ENCODE data around the gene FAM222A.

The FAM222A gene

GRCh38 chr12:109759595-109759994 lies 46.0 kb downstream of the FAM222A start:
- Histone ChIP-seq H3K4me3 (ENCODE audit: low read length) (no peak overlapping the region), H3K9ac (ENCODE audit: low read length) (no peak overlapping the region), H3K79me2 (ENCODE audit: low read length) (no peaks in the 10 kb centered on the region), H3K4me1 (ENCODE audit: low read length) (no peaks in the 10 kb centered on the region), H4K20me1 (ENCODE audit: insufficient read depth, low read length) (no peaks in the 10 kb centered on the region), H3K27me3 (ENCODE audit: low read depth, low read length) (no peaks in the 10 kb centered on the region), H3K4me2 (ENCODE audit: low read length) (no peak overlapping the region), H2AFZ (ENCODE audit: low read depth, low read length) (no peak overlapping the region), H3K27ac (ENCODE audit: low read length) (no peak overlapping the region), H3K36me3 (replicated peaks; ENCODE audit: low read depth, low read length) (peaks cover 11% of the 10 kb centered on the region), H3K9me3 (ENCODE audit: insufficient read depth, low read length) (0 out of 2 replicates have a peak, but pooled peaks cover 5% of the 10 kb centered on the region)
- TF ChIP-seq EZH2phosphoT487 (IDR thresholded peaks at IDR 0.05; ENCODE audit: low read depth) (no peak), CTCF (IDR thresholded peaks at IDR 0.05; ENCODE audit: low read depth, low read length) (no peak)

GRCh38 chr12:109760031-109760929 lies 46.7 kb downstream of the FAM222A start:
- H3K9ac ChIP-seq (ENCODE audit: low read length): no peak overlapping the region
- no peaks in the 10 kb centered on the region for H4K20me1 ChIP-seq (ENCODE audit: insufficient read depth, low read length)
- H3K27ac ChIP-seq (ENCODE audit: low read length): no peak overlapping the region
- H3K27me3 ChIP-seq (ENCODE audit: low read depth, low read length): no peaks in the 10 kb centered on the region
- H3K4me2 ChIP-seq (ENCODE audit: low read length): no peak overlapping the region
- H2AFZ ChIP-seq (ENCODE audit: low read depth, low read length): no peak overlapping the region
- TF ChIP-seq EZH2phosphoT487 (IDR thresholded peaks at IDR 0.05; ENCODE audit: low read depth) (no peak), CTCF (IDR thresholded peaks at IDR 0.05; ENCODE audit: low read depth, low read length) (no peak)
- H3K36me3 ChIP-seq (replicated peaks; ENCODE audit: low read depth, low read length): peaks cover 11% of the 10 kb centered on the region
- H3K4me3 ChIP-seq (ENCODE audit: low read length): no peak overlapping the region
- 0 out of 2 replicates have a peak, but pooled peaks cover 5% of the 10 kb centered on the region for H3K9me3 ChIP-seq (ENCODE audit: insufficient read depth, low read length)
- H3K4me1 ChIP-seq (ENCODE audit: low read length): no peaks in the 10 kb centered on the region
- H3K79me2 ChIP-seq (ENCODE audit: low read length): no peaks in the 10 kb centered on the region

GRCh38 chr12:109760930-109761921 lies 47.6 kb downstream of the FAM222A start:
- Histone ChIP-seq H3K4me2 (ENCODE audit: low read length) (no peak overlapping the region), H3K27me3 (ENCODE audit: low read depth, low read length) (no peaks in the 10 kb centered on the region), H3K9ac (ENCODE audit: low read length) (no peak overlapping the region), H3K79me2 (ENCODE audit: low read length) (no peaks in the 10 kb centered on the region), H3K36me3 (replicated peaks; ENCODE audit: low read depth, low read length) (peaks cover 5% of the 10 kb centered on the region), H3K4me3 (ENCODE audit: low read length) (no peak overlapping the region), H3K4me1 (ENCODE audit: low read length) (no peaks in the 10 kb centered on the region), H3K27ac (ENCODE audit: low read length) (no peak overlapping the region), H4K20me1 (ENCODE audit: insufficient read depth, low read length) (no peaks in the 10 kb centered on the region), H2AFZ (ENCODE audit: low read depth, low read length) (no peak overlapping the region), H3K9me3 (ENCODE audit: insufficient read depth, low read length) (0 out of 2 replicates have a peak, but pooled peaks cover 5% of the 10 kb centered on the region)
- TF ChIP-seq CTCF (IDR thresholded peaks at IDR 0.05; ENCODE audit: low read depth, low read length) (no peak), EZH2phosphoT487 (IDR thresholded peaks at IDR 0.05; ENCODE audit: low read depth) (no peak)

All from OCI-LY3 (cell line).